Epithelial cell of esophagus (primary cell): ENCODE measurements around the gene TNNT3.
"Not testable (repeated sequence)": the region's sequence is repeated elsewhere in the genome, so short reads cannot be mapped to it uniquely, and the experiment has no call there.

Experiments
- DNase-seq: peaks from one replicate; pipeline ENCODE4 v3.0.0; 2010; ENCODE audit warnings: low read depth
- H3K4me3 ChIP-seq: 2 replicates; pipeline ENCODE4 v1.5.1; 2011; ENCODE audit warnings: mild to moderate bottlenecking, low read length, control low read depth
- TF ChIP-seq, protein P1 (sequence below): IDR thresholded peaks from 2 replicates; pipeline ENCODE4 v1.5.1; 2011; ENCODE audit warnings: low read depth, mild to moderate bottlenecking, low read length, control low read depth, inconsistent platforms; ENCODE audit not compliant: insufficient read depth; ENCODE audit errors: missing control alignments

TNNT3 gene

DNA sequence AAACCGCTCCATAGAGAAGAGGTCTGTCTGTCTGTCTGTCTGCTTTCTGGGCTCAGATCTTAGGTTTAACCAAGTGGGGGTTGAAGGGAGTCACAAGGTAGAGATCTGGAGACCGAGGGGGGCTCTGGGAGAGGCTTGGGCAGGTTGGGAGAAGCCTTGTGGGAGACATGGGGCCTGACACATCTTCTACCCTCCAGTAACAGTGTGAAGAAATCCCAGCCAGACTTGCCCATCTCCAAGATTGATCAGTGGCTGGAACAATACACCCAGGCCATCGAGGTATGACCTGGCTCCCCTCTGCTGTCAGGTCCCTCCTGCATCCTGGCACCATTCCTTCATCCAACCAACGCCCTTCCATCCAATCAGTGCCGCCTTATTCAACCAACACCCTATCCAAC, 35.2 kb upstream of the TNNT3 start:
- TF ChIP-seq, protein P1, sequence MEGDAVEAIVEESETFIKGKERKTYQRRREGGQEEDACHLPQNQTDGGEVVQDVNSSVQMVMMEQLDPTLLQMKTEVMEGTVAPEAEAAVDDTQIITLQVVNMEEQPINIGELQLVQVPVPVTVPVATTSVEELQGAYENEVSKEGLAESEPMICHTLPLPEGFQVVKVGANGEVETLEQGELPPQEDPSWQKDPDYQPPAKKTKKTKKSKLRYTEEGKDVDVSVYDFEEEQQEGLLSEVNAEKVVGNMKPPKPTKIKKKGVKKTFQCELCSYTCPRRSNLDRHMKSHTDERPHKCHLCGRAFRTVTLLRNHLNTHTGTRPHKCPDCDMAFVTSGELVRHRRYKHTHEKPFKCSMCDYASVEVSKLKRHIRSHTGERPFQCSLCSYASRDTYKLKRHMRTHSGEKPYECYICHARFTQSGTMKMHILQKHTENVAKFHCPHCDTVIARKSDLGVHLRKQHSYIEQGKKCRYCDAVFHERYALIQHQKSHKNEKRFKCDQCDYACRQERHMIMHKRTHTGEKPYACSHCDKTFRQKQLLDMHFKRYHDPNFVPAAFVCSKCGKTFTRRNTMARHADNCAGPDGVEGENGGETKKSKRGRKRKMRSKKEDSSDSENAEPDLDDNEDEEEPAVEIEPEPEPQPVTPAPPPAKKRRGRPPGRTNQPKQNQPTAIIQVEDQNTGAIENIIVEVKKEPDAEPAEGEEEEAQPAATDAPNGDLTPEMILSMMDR: no peak
- no peak overlapping the region for H3K4me3 ChIP-seq
- DNase-seq: no peak

DNA sequence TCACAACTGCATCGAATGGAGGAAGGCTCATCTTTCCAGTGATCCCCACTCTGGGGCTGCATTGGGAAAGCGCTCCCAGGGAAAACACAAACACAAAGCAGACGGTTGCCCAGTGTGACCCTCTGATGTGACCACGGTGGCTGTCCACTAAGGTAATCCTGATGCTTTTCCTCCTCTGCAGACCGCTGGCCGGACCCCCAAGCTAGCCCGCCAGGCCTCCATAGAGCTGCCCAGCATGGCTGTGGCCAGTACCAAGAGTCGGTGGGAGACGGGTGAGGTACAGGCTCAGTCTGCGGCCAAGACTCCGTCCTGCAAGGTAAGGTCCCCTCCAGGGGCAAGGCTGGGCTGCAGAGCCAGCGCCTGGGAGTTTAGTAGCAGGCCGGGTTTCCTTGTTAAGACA, 33.0 kb upstream of the TNNT3 start:
- not testable (repeated sequence) for H3K4me3 ChIP-seq, DNase-seq

DNA sequence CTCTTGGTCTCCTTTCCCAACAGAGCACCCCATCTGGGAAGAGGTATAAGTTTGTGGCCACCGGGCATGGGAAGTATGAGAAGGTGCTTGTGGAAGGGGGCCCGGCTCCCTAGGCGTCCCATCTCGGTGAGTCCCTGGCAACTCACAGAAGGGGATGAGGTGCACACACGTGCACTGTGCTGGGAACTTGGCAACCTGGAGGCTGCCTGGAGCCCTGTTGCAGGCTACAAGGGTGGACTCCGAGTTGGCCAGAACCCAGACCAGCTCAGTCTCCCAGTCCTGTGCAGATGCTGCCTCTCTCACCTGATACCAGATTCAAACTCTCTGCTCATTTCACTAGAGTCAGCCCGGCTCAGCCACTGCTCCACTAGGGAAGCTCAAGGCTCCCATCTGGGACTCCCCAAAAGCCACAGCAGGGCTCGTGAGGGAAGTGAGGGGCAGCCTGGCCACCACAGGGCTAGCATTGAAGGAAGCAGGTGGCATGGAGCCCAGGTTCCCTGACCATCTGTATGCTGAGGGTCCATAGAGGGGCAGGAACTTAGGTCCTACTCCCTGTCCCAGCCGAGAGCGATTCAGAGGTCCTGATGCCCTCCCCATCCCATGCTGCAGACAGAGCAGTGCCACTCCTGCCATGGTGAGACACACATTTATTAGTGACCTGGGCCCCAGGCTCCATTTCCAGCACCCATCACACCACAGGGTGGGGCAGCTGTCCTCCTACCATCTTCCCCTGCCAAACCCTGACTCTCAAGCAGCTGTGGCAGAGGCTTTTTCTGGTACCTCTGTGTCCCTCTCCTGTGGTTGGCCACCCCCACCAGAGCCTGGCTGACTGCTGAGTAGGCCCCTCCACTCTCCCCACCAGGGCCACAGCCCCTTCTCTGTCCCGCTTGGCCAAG, 31.8 kb upstream of the TNNT3 start:
- H3K4me3 ChIP-seq: no peak overlapping the region
- no peak for DNase-seq
- TF ChIP-seq, protein P1: no peak

DNA sequence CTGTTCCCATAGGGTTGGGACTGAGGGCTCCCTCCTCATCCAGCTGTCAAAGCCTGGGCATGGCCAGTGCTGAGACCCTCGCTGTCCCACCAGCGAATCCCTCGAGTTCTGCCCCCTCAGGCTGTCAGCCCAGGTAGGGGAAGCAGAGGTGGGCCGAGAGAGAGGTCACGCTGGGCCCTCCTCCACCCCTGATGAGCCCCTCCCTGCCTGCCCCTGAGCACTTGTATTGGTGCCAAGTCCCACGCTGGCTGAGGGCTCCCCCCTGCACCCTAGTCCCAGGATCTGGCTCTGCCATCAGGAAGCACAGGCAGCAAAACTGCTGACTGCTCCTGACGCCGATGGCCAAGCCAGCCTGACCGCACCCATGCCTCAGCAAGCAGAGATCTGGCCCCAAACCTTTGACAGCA, 31.2 kb upstream of the TNNT3 start:
- DNase-seq: no peak
- TF ChIP-seq, protein P1: no peak
- no peak overlapping the region for H3K4me3 ChIP-seq

DNA sequence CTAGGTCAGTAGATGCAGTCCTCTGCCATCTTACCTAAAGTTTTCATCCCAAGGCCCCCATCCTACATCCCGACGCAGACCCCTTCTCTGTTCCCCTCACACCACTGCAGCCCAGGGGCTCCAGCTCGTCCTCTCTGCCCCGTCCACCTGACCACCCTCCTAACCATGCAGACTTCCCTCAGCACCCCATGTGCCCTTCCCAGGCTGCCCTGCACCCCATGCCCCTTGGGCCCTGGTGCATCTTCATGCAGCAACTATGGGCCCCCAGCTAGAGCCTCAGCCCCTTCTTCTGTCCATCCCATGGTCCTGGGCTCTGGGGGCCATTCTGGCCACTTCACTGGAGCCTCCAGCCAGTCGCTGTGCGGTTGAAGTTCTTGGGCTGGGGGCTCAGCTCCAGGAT, 30.7 kb upstream of the TNNT3 start:
- TF ChIP-seq, protein P1: no peak
- no peak for DNase-seq
- no peak overlapping the region for H3K4me3 ChIP-seq

DNA sequence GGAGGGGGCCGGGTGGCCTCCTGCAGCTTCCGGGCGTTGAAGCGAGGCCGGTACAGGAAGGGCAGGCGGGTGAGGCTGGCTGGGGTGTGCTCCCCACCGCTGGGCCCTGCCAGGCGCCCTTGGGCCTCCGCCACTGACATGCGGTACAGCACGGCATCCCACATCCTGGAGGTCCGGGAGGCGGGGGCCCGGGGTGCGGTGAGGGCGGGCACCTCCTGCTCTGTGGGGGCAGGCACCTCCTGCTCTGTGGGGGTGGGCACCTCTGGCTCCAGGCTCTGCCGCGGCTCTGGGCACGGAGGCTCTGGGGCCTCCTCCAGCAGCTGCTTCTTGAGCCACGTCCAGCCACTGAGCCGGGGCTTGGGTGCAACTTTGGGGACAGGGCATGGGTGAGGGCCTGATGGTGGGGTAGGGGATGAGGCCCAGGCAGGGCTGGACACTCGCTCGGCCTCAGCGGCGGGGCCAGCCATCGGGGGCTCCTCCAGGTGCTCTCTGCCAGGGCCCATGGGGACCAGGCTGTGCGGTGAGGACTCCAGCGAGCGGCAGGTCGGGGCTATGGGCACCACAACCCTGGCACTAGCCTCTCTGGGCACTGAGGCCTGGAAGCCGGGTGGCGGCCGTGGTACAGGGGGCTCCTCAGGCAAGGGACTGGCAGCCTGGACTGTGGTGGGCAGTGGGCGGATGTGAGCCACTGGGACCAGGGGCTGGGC, 30.1 kb upstream of the TNNT3 start:
- TF ChIP-seq, protein P1: no peak
- DNase-seq: no peak
- no peak overlapping the region for H3K4me3 ChIP-seq

DNA sequence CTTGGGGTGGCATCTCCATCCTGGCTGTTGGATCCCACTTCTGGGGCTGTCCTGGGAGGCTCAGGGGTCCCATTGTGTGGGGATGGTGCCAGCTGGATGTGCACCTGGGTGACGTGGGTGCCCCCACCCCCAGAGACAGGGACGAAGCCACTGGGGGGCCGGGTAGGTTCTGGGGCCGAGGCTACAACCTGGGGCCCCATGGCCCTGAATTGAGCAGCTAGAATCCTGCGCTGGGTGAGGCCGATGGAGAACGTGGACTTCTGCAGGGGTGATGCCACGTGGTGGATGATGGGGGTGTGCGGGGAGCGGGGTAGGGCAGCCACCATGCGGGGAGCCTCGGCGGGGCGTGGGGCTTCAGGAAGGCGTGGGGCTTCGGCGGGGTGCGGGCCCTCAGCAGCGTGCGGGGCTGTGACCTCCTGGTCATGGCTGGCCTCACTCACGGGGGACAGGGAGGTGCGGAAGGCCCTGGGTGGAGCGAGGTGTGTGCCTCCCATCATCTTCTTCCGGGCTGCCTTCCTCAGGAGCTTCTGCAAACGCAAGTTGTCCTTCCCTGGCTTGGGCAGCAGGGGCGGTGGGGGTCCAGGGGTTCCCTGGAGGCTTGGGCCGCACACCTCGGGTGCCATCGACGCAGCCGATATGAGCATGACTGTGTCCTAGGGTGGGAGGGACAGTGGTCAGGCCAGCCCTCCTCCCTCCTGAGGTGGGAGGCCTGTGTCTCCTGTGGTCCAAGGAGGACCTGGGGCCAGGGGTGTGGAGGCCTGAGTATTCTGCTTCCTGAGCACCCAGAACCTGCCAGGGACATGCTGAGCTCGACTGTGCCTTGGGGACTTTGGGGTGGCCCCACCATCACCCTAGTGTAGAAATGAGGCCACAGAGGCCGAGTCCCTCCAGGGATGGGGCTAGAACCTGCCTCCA, 29.3 kb upstream of the TNNT3 start:
- no peak overlapping the region for H3K4me3 ChIP-seq
- DNase-seq: no peak
- TF ChIP-seq, protein P1: no peak
